Right lobe of liver (tissue), 6 donors: Measurements from ENCODE around the gene KRTAP5-6. TPM values are rescaled to one million over a fixed set of nuclear protein-coding genes. Genes with fewer than 3 reads are reported as not detected.

Experiments used
- ATAC-seq, 4 donors: fragments of 200-7000 bp; cut with Tn5 transposase; one replicate each; pipeline ENCODE4 v1.9.1; 2020; ENCODE audit warnings: mild to moderate bottlenecking in 4 of 4, moderate library complexity in 4 of 4
- DNase-seq, 3 donors: peaks; one replicate each; pipeline ENCODE4 v3.0.0-alpha.2; 2020
- H3K27ac ChIP-seq, 3 donors: fragments of 200-600 bp; one replicate each; pipeline ENCODE4 v1.8.0; 2022
- H3K27me3 ChIP-seq, 2 donors: fragments of 200-600 bp; one replicate each; pipeline ENCODE4 v1.8.0; 2022
- H3K36me3 ChIP-seq, 4 donors: fragments of 200-600 bp; sonication (generic) in 1 of 4; one replicate each; pipeline versions ENCODE4 v1.5.1 to v1.8.0; 2017 to 2022; ENCODE audit warnings: control low read depth in 1 of 4
- H3K4me1 ChIP-seq, 4 donors: fragments of 200-600 bp; sonication (generic) in 1 of 4; one replicate each; pipeline versions ENCODE4 v1.5.1 to v1.8.0; 2017 to 2022; ENCODE audit warnings: control low read depth in 1 of 4
- H3K4me3 ChIP-seq, 3 donors: fragments of 200-600 bp; one replicate each; pipeline ENCODE4 v1.8.0; 2022
- H3K9me3 ChIP-seq, 4 donors: fragments of 200-600 bp; sonication (generic) in 1 of 4; one replicate each; pipeline versions ENCODE4 v1.5.1 to v1.8.0; 2017 to 2022; ENCODE audit warnings: control low read depth in 1 of 4
- POLR2A ChIP-seq: fragments of 450-650 bp; IDR thresholded peaks from one replicate; pipeline ENCODE4 v1.6.1; 2017; ENCODE audit warnings: antibody characterized with exemption, mild to moderate bottlenecking
- WGBS: methylation state at CpG from one replicate; pipeline ENCODE4 v1.1.6; 2018; ENCODE audit warnings: low coverage, low lambda C conversion rate; ENCODE audit not compliant: insufficient coverage; ENCODE audit errors: missing lambda C conversion rate; 5-methylcytosine and 5-hydroxymethylcytosine counted together
- intact Hi-C, 2 donors: fragments of 100-400 bp; cut with DNase I; formaldehyde crosslinking; loops; one replicate each; pipeline versions ENCODE4 v1.11.2 to v1.14.1; 2022
- total RNA-seq, 6 experiments: library from RNA; depleted of rRNA in 2 of 6; stranded (reverse); fragments of >200 nt in 2 of 6; fragmentation: NEBNext Ultra II Directional in 3 of 6; extraction: Animal tissue kit (Norgen Biotek cat#: 25700) in 3 of 6; gene quantifications; one replicate each; pipeline versions ENCODE4 v1.1.0 to v1.2.4, GENCODE V29; 2016 to 2023
- TF ChIP-seq, protein P1 (sequence below), 4 donors: fragments of 200-600 bp in 3 of 4; fragments of 450-650 bp in 1 of 4; IDR thresholded peaks; one replicate each; pipeline versions ENCODE4 v1.5.1 to v1.8.0; 2016 to 2022; ENCODE audit warnings: antibody characterized with exemption in 4 of 4, mild to moderate bottlenecking in 2 of 4
- donor health status: DM: no; HTN: yes; CAD: no.
- donor health status: DM: no; HTN: no; CAD: no.
- donor health status: DM: no; HTN: no; CAD: no.
- donor health status: DM: no; HTN: yes; CAD: no.
- donor health status: DM: no; HTN: yes; CAD: no.

KRTAP5-6 gene
- total RNA-seq, 6 experiments from 2014 or later = 0.79 to 1.5 (median 1.2) TPM; not detected in 1

DNA sequence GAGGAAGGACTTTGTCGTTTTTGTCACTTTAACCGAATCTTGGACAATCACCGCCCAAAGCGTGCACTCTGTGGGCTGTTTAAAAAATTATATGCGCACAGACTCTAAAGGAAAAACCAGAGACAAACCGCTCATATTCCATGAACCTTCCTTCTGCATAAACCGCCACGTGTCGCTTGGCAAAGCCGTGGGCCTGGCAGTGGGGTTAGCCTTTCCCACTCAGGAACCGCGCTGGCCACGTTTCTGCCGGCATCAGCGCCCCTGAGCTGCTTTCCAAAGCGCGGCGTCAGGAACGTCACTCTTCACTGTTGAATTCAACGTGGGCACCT is 44.6 kb upstream of the KRTAP5-6 start:
- ATAC-seq (no peak), DNase-seq (no peak)
- Histone ChIP-seq H3K4me1 (peaks cover 0 to 38% (median 22%) of the 10 kb centered on the region in 4 donors), H3K36me3 (no peaks in the 10 kb centered on the region), H3K9me3 (no peaks in the 10 kb centered on the region), H3K4me3 (no peak overlapping the region), H3K27ac (no peak overlapping the region), H3K27me3 (no peaks in the 10 kb centered on the region)
- TF ChIP-seq POLR2A = no peak
- TF ChIP-seq, protein P1, sequence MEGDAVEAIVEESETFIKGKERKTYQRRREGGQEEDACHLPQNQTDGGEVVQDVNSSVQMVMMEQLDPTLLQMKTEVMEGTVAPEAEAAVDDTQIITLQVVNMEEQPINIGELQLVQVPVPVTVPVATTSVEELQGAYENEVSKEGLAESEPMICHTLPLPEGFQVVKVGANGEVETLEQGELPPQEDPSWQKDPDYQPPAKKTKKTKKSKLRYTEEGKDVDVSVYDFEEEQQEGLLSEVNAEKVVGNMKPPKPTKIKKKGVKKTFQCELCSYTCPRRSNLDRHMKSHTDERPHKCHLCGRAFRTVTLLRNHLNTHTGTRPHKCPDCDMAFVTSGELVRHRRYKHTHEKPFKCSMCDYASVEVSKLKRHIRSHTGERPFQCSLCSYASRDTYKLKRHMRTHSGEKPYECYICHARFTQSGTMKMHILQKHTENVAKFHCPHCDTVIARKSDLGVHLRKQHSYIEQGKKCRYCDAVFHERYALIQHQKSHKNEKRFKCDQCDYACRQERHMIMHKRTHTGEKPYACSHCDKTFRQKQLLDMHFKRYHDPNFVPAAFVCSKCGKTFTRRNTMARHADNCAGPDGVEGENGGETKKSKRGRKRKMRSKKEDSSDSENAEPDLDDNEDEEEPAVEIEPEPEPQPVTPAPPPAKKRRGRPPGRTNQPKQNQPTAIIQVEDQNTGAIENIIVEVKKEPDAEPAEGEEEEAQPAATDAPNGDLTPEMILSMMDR (IDR thresholded peaks at IDR 0.05) = no peak
- 25% methylated on average over 17 of the region's 20 CpGs for WGBS
- intact Hi-C loops = loop anchor here (5.0 to 10.0 kb wide), 3 partner anchors 40 to 180 kb away; partner anchors contain the start of gene SYT8 (in 2 of the 2)

DNA sequence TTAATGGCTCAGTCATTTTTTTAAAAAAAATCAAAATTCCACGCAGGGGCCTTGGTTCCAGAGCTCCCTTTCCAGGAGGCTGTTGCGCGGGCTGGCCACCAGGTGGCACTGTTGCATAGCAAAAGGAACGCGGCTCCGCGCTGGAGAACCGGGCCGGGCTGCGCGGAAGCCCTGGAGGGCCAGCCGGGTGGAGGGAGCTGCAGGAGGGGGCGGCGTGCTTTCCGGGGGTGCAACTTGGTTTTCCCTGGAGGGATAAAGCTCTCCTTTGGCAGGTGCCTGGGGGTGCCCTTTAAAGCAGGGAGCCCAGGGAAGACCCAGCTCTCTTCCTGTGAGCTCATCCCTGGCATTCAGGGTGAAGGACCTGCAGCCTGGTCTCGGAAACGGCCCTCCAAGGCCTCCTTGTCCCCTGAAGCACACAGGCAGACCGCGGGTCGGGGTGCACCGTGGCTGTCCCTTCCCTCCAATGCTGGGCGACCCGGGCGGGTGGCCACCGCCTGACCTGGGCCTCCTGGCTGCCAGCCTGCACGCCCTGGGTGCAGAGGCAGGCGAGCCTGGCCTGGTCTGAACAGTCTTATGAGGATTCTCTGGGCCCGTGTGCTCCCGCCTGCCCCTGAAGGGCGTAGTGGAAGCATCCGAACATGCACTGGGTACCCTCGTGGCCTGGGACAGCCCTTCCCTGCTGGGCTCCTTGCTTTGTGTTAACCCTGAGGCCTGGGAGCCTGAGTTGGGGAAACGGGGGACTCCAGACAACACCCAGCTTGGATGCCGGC is 44.0 kb upstream of the KRTAP5-6 start:
- H3K4me3 ChIP-seq = peak overlapping the region in 1 of 3 donors; percentile 13
- no peaks in the 10 kb centered on the region for H3K36me3 ChIP-seq
- WGBS = 0% methylated on average over 12 of the region's 34 CpGs
- H3K4me1 ChIP-seq = peaks cover 0 to 38% (median 22%) of the 10 kb centered on the region in 4 donors
- peak overlapping the region; percentile 47 to 88 (median 49) for H3K27ac ChIP-seq
- H3K27me3 ChIP-seq = no peaks in the 10 kb centered on the region
- ATAC-seq = peak; percentile 68 to 86 (median 76)
- DNase-seq = peak; percentile 82 to 85 (median 83)
- TF ChIP-seq, protein P1 (IDR thresholded peaks at IDR 0.05) = peak; percentile 94 to 99 (median 98)
- TF ChIP-seq POLR2A = no peak
- intact Hi-C loops = loop anchor here (5.0 to 10.0 kb wide), 3 partner anchors 39 to 179 kb away; partner anchors contain the start of gene SYT8 (in 2 of the 2)
- no peaks in the 10 kb centered on the region for H3K9me3 ChIP-seq

DNA sequence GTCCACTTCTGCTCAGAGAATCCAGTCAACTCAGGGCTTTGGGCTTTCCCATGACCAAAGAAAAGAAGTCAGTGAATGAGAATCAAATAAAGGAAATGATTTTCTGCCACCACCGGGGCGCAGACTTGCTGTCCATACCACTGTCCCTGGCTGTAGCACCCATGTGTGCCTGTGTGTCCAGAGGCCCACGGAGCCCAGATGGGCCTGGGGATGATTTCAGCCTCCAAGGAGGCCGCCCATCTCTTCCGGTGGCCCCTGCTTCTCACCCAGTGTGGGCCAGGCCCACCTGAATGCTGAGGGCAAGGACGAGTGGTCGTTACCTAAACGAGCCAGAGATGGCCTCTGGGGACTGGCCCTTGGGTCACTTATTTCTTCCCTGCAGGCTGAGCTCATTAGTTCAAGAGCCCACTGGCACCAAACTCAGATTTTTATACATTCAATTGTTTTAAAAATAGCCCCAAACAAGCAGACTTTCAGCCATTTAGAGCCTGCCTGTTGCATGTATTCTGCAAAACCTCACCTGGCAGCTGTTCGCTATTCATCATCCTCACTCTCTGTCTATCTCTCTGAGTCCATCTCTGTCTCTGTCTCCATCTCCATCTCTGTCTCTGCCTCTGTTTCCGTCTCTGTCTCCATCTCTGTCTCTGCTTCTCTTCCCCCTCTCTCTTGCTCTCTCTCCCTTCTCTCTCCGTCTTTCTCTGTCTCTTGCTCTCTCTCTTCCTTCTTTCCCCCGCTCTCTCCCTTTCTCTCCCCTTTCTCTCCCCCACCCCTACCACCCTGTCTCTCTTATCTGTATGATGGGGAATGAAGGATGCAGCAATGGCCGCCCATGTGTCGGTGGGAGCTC is 43.2 kb upstream of the KRTAP5-6 start:
- peaks cover 0 to 38% (median 22%) of the 10 kb centered on the region in 4 donors for H3K4me1 ChIP-seq
- TF ChIP-seq POLR2A = no peak
- TF ChIP-seq, protein P1 (IDR thresholded peaks at IDR 0.05) = no peak
- WGBS = 73% methylated on average over 5 of the region's 14 CpGs
- DNase-seq = peak in 2 of 3 donors; percentile 44 to 54
- intact Hi-C loops = loop anchor here (5.0 to 10.0 kb wide), 3 partner anchors 39 to 179 kb away; partner anchors contain the start of gene SYT8 (in 2 of the 2)
- peak in 2 of 4 donors; percentile 5 to 6 for ATAC-seq
- no peak overlapping the region for H3K4me3 ChIP-seq
- H3K9me3 ChIP-seq = no peaks in the 10 kb centered on the region
- no peaks in the 10 kb centered on the region for H3K36me3 ChIP-seq
- H3K27me3 ChIP-seq = no peaks in the 10 kb centered on the region
- peak overlapping the region; percentile 49 to 88 (median 72) for H3K27ac ChIP-seq

DNA sequence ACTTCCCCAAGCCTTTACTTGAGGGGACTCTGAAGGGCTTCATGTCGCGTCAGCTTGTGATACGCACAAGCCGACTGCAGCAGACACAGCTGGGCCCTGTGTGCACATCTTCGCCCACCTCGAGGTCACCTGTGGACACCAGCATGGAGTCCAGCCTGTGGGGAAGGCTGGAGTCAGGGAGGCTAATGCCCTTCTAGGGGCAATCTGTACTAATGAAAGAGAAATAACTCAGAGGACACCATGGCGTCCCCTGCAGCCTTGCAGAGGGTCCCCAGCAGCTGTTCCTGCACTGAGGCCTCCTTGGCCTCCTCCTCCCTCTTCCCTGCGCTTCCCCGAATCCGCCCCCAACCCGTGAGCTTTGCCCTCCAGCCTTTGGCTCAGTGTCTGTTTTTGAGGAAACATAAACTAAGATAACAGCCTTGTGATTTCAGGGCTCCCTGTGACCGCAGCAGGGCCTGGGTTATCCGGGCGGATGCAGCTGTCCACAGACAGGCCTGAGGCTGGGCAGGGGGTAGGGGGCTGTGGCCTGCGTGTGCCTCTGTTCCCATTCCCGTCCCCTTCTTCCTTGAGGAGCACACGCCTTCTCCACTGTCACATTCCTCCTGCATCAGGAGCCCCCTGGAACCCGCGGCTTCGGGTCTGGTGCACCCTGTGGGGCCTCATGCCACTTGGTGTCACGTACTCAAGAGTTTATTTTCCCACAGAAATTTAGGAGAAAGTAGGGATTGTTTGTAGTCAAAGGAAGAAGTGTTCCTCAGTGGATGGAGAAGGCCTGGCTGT is 42.4 kb upstream of the KRTAP5-6 start:
- H3K27ac ChIP-seq = peak overlapping the region; percentile 72 to 88 (median 83)
- H3K9me3 ChIP-seq = no peaks in the 10 kb centered on the region
- peak; percentile 76 to 84 (median 80) for ATAC-seq
- intact Hi-C loops = loop anchor here (5.0 to 10.0 kb wide), 3 partner anchors 38 to 178 kb away; partner anchors contain the start of gene SYT8 (in 2 of the 2)
- DNase-seq = peak; percentile 82 to 85 (median 83)
- H3K4me3 ChIP-seq = no peak overlapping the region
- H3K27me3 ChIP-seq = no peaks in the 10 kb centered on the region
- H3K4me1 ChIP-seq = peaks cover 0 to 38% (median 22%) of the 10 kb centered on the region in 4 donors
- 21% methylated on average over 12 of the region's 21 CpGs for WGBS
- H3K36me3 ChIP-seq = no peaks in the 10 kb centered on the region
- TF ChIP-seq POLR2A = no peak
- TF ChIP-seq, protein P1 (IDR thresholded peaks at IDR 0.05) = no peak
